ENCODE measurements around the gene TDRKH. TPM values are rescaled to one million over a fixed set of nuclear protein-coding genes. Genes with fewer than 3 reads are reported as not detected.

The TDRKH gene
- total and polyA plus RNA-seq, 7 donors, result 2.4 to 12.1 (median 4.3) TPM

DNA sequence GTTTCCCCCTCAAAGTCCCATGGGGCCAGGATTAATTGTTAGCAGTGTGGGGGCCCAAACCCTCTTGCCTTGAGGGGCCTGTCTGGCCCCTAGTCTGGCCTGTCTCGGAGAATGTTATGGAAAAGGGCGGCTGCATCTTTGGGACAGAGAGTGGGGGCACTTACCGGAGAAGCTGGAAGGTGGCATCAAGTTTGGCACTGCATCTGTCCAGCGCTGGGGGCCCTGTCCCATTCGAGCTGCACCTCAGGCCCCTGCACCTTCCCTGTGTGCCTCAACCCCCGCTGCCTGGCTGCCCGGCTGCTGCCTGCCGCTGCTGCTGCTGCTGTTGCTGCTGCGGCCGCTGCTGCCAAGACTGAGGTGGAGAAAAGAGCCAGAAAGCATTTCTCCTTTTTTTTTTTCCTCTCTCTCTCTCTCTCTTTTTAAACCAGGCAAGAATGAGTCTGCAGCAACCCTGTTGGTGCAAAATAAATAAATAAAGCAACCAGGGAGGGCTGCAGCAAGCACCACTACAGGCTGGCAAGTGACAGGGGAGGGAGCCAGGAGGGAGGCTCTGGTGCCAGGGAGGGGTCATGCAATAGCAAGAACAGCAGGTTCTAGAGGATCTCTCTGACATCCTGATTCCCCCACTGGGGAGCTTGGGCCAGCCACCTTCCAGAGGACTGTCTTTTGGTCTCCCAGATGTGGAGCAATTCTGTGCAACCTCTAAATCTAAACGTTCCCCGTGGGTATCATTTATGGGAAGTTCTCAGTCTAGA, 14.9 kb upstream of the TDRKH start, which contains the start of gene LINGO4:
Gene LINGO4 (minus strand): TSS at position 354 of the 755 bp plus-strand sequence. CDS start 2,715 bp downstream, outside the sequence.
- 43 to 49% (median 46%) methylated on average over 11 to 12 of the region's 12 CpGs for WGBS, 3 donors
- intact Hi-C loops (cut with DNase I), result no loop called here

DNA sequence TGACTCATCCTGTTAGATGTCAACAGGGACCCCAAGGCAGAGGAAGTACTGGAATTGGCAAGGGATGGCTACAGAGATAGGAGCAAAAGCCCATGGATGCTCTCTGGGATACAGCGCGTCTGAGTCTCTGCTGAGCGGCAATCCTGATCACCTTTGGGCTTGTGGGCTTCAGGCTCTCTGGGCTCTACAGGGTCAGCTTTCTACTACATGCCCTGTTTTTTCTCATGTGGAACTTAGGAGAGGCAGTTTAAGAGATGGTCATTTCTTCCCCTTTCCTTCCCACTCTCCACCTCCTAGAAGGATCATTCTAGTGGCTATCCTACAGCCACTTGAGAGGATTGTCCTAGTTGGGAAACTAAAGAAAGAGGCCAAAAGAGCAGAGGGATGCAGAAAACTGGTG, 13.6 kb upstream of the TDRKH start:
- intact Hi-C loops (cut with DNase I), result no loop called here
- 88 to 97% (median 96%) methylated on average over 3 of the region's 3 CpGs for WGBS, 3 donors

More for the DNA sequence above, 14.9 kb upstream of the TDRKH start, which contains the start of gene LINGO4:
- Histone ChIP-seq H3K4me1 (peaks cover 10% of the 10 kb centered on the region), H3K27ac (no peak within 1 kb of the TSS), H3K36me3 (ENCODE audit: insufficient read depth in 1 of 2, low read depth in 1 of 2) (peaks cover 0 to 27% of the 10 kb centered on the region in 2 donors), H3K9me3 (no peaks in the 10 kb centered on the region), H3K27me3 (ENCODE audit: insufficient read depth in 3 of 3, low read length in 2 of 3) (no peaks in the 10 kb centered on the region), H3K4me3 (no peak within 1 kb of the TSS)
- TF ChIP-seq, protein P1, sequence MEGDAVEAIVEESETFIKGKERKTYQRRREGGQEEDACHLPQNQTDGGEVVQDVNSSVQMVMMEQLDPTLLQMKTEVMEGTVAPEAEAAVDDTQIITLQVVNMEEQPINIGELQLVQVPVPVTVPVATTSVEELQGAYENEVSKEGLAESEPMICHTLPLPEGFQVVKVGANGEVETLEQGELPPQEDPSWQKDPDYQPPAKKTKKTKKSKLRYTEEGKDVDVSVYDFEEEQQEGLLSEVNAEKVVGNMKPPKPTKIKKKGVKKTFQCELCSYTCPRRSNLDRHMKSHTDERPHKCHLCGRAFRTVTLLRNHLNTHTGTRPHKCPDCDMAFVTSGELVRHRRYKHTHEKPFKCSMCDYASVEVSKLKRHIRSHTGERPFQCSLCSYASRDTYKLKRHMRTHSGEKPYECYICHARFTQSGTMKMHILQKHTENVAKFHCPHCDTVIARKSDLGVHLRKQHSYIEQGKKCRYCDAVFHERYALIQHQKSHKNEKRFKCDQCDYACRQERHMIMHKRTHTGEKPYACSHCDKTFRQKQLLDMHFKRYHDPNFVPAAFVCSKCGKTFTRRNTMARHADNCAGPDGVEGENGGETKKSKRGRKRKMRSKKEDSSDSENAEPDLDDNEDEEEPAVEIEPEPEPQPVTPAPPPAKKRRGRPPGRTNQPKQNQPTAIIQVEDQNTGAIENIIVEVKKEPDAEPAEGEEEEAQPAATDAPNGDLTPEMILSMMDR (IDR thresholded peaks at IDR 0.05), result no peak
- DNase-seq (no peak), ATAC-seq (peak in 2 of 4 donors; percentile 10 to 27)

DNA sequence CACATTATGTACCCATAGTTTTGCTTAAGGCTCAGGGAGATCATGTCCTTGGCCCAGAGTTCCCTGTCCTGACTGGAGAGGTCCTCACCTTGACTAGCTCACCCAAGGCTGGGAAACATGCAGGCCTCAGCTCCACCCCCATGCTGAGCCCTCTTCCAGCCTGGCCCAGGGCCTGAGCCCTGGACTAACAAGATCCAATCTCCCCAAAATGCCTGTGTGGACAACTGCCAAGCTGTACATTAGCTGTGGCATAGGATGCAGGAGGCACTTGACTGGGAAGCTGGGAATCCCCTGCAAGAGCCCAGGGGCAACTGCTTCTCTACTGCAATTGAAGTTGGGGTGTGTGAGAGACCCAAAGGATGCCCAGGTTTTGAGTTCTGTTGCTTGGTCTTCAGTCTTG, 12.9 kb upstream of the TDRKH start:
- TF ChIP-seq, protein P1 (IDR thresholded peaks at IDR 0.05), result no peak
- no peak overlapping the region for H3K4me3 ChIP-seq
- H3K36me3 ChIP-seq (ENCODE audit: insufficient read depth in 1 of 2, low read depth in 1 of 2), result peaks cover 0 to 14% of the 10 kb centered on the region in 2 donors
- no peak for DNase-seq
- H3K27ac ChIP-seq, result no peak overlapping the region
- H3K9me3 ChIP-seq, result no peaks in the 10 kb centered on the region
- peaks cover 10% of the 10 kb centered on the region for H3K4me1 ChIP-seq
- peak in 1 of 4 donors; percentile 27 for ATAC-seq
- no peaks in the 10 kb centered on the region for H3K27me3 ChIP-seq (ENCODE audit: insufficient read depth in 3 of 3, low read length in 2 of 3)
- intact Hi-C loops (cut with DNase I), result no loop called here

More for the DNA sequence above, 13.6 kb upstream of the TDRKH start:
- TF ChIP-seq, protein P1 (IDR thresholded peaks at IDR 0.05), result no peak
- peaks cover 10% of the 10 kb centered on the region for H3K4me1 ChIP-seq
- no peaks in the 10 kb centered on the region for H3K27me3 ChIP-seq (ENCODE audit: insufficient read depth in 3 of 3, low read length in 2 of 3)
- H3K9me3 ChIP-seq, result no peaks in the 10 kb centered on the region
- H3K4me3 ChIP-seq, result no peak overlapping the region
- no peak overlapping the region for H3K27ac ChIP-seq
- ATAC-seq, result no peak
- no peak for DNase-seq
- H3K36me3 ChIP-seq (ENCODE audit: insufficient read depth in 1 of 2, low read depth in 1 of 2), result peaks cover 0 to 17% of the 10 kb centered on the region in 2 donors

DNA sequence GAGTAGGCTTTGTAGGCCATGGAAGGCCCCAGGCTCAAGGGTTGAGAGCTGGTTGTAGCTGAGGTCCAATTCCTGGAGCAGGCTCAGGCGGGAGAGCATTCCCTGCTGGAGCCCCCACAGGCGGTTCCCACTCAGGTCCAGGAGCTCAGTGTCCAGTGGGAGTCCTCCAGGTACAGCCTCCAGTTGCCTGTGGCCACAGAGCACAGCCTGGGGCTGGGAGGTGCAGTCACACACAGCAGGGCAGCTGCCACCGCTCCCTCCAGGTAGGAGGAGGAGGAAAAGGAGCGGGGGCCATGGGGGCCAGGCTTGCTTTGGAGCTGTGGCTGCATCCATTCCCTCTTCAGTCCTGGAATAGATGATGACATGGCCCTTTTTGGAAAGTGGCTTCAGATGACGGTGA, 12.1 kb upstream of the TDRKH start:
- H3K4me3 ChIP-seq, result no peak overlapping the region
- DNase-seq, result no peak
- H3K4me1 ChIP-seq, result peaks cover 10% of the 10 kb centered on the region
- peak in 3 of 4 donors; percentile 36 to 47 (median 46) for ATAC-seq
- H3K36me3 ChIP-seq (ENCODE audit: insufficient read depth in 1 of 2, low read depth in 1 of 2), result peaks cover 0 to 8% of the 10 kb centered on the region in 2 donors
- H3K27me3 ChIP-seq (ENCODE audit: insufficient read depth in 3 of 3, low read length in 2 of 3), result no peaks in the 10 kb centered on the region
- intact Hi-C loops (cut with DNase I), result no loop called here
- 72 to 82% (median 75%) methylated on average over 5 of the region's 5 CpGs for WGBS, 3 donors
- TF ChIP-seq, protein P1 (IDR thresholded peaks at IDR 0.05), result no peak
- H3K27ac ChIP-seq, result peak overlapping the region; percentile 16
- no peaks in the 10 kb centered on the region for H3K9me3 ChIP-seq
